B cell (primary cell): ENCODE measurements around the gene SGPL1. TPM values are rescaled to one million over a fixed set of nuclear protein-coding genes. Genes with fewer than 3 reads are reported as not detected.

ENCODE experiments used
- ATAC-seq: fragments of 200-7000 bp; cut with Tn5 transposase; one replicate; pipeline ENCODE4 v1.10.0; 2021; ENCODE audit warnings: low read depth, mild to moderate bottlenecking, moderate number of reproducible peaks, moderate library complexity
- CTCF ChIA-PET: fragments of 350-600 bp; sonication (Branson Sonifier 250); formaldehyde crosslinking; loops from one replicate; lab custom pipeline; 2021; ENCODE audit warnings: antibody characterized with exemption, inconsistent platforms; lab: Charles Lee
- POLR2A ChIA-PET: fragments of 350-600 bp; sonication (Branson Sonifier 250); formaldehyde crosslinking; loops from one replicate; lab custom pipeline; 2021; ENCODE audit warnings: antibody characterized with exemption; lab: Charles Lee
- DNase-seq: peaks from one replicate; pipeline ENCODE4 v3.0.0; 2013
- H2AFZ ChIP-seq: 2 replicates; pipeline ENCODE4 v1.6.1; 2012; ENCODE audit warnings: mild to moderate bottlenecking, low read depth, low read length; ENCODE audit not compliant: insufficient read depth, poor library complexity, severe bottlenecking
- H3K27ac ChIP-seq, 2 donors: 1 replicate in 1 of 2; 2 replicates in 1 of 2; pipeline ENCODE4 v1.5.1; 2012 to 2013; ENCODE audit warnings: low read length in 2 of 2, mild to moderate bottlenecking in 2 of 2, moderate library complexity in 1 of 2
- H3K27me3 ChIP-seq, 4 experiments: fragments of 200-600 bp in 1 of 4; sonication (generic) in 1 of 4; replicated peaks in 1 of 4; 1 replicate in 2 of 4; 2 replicates in 2 of 4; pipeline versions ENCODE4 v1.6.1 to v1.7.0; 2013 to 2016; ENCODE audit warnings: low read length in 3 of 4, mild to moderate bottlenecking in 2 of 4, mixed read lengths in 1 of 4, moderate library complexity in 1 of 4; ENCODE audit not compliant: insufficient read depth in 4 of 4, control insufficient read depth in 3 of 4; ENCODE audit errors: control extremely low read depth in 1 of 4
- H3K36me3 ChIP-seq, 2 experiments: replicated peaks in 1 of 2; 1 replicate in 1 of 2; 2 replicates in 1 of 2; pipeline versions ENCODE4 v1.6.1 to v1.7.1; 2013; ENCODE audit warnings: low read length in 1 of 2; ENCODE audit not compliant: insufficient read depth in 2 of 2, control insufficient read depth in 1 of 2; ENCODE audit errors: control extremely low read depth in 1 of 2, extremely low read depth in 1 of 2
- H3K4me1 ChIP-seq, 2 donors: fragments of 200-600 bp in 1 of 2; sonication (generic) in 1 of 2; 1 replicate in 1 of 2; 2 replicates in 1 of 2; pipeline versions ENCODE4 v1.5.1 to v1.6.1; 2013 to 2017; ENCODE audit warnings: low read length in 2 of 2; ENCODE audit not compliant: control insufficient read depth in 2 of 2, insufficient read depth in 2 of 2
- H3K4me2 ChIP-seq: replicated peaks from 2 replicates; pipeline ENCODE3; 2012; ENCODE audit warnings: mild to moderate bottlenecking, low read depth, low read length; ENCODE audit not compliant: poor library complexity, severe bottlenecking
- H3K4me3 ChIP-seq, 5 experiments: fragments of 200-600 bp in 1 of 5; sonication (generic) in 1 of 5; 1 replicate in 3 of 5; 2 replicates in 2 of 5; pipeline versions ENCODE4 v1.5.1 to v1.7.0; 2011 to 2016; ENCODE audit warnings: low read length in 4 of 5, mild to moderate bottlenecking in 4 of 5, low read depth in 2 of 5, control low read depth in 1 of 5, moderate library complexity in 1 of 5; ENCODE audit not compliant: insufficient read depth in 1 of 5; ENCODE audit errors: control extremely low read depth in 1 of 5, extremely low read depth in 1 of 5
- H3K79me2 ChIP-seq: fragments of 200-600 bp; sonication (generic); one replicate; pipeline ENCODE4 v1.6.0; 2016; ENCODE audit warnings: low read length; ENCODE audit not compliant: control insufficient read depth, insufficient read depth
- H3K9ac ChIP-seq: fragments of 200-600 bp; sonication (generic); 2 replicates; pipeline ENCODE4 v1.6.1; 2017; ENCODE audit warnings: mild to moderate bottlenecking, low read length, moderate library complexity
- H3K9me3 ChIP-seq, 3 donors: one replicate each; pipeline versions ENCODE4 v1.6.1 to v1.7.1; 2013; ENCODE audit warnings: low read length in 2 of 3; ENCODE audit not compliant: control insufficient read depth in 2 of 3, insufficient read depth in 1 of 3; ENCODE audit errors: control extremely low read depth in 1 of 3
- H4K20me1 ChIP-seq: 2 replicates; pipeline ENCODE4 v1.6.0; 2012; ENCODE audit warnings: mild to moderate bottlenecking, low read length; ENCODE audit not compliant: insufficient read depth, control insufficient read depth, poor library complexity, severe bottlenecking
- H3K27ac Mint-ChIP-seq: one replicate; pipeline ENCODE4 v1.8.0; 2021; ENCODE audit warnings: mixed read lengths
- H3K27me3 Mint-ChIP-seq: one replicate; pipeline ENCODE4 v1.8.0; 2021; ENCODE audit warnings: mixed read lengths
- H3K4me1 Mint-ChIP-seq: one replicate; pipeline ENCODE4 v1.8.0; 2021; ENCODE audit warnings: mixed read lengths
- H3K4me3 Mint-ChIP-seq: one replicate; pipeline ENCODE4 v1.8.0; 2021; ENCODE audit warnings: mixed read lengths
- H3K9me3 Mint-ChIP-seq: one replicate; pipeline ENCODE4 v1.8.0; 2022; ENCODE audit warnings: mixed read lengths; ENCODE audit not compliant: insufficient read depth
- CTCF ChIP-seq: fragments of 200-600 bp; IDR thresholded peaks from one replicate; pipeline ENCODE4 v1.8.0; 2022; ENCODE audit warnings: antibody characterized with exemption, mild to moderate bottlenecking
- EZH2 ChIP-seq: IDR thresholded peaks from 2 replicates; pipeline ENCODE4 v1.6.1; 2012; ENCODE audit warnings: borderline replicate concordance, low read depth, mild to moderate bottlenecking, moderate library complexity, low read length; ENCODE audit not compliant: insufficient read depth, poor library complexity, severe bottlenecking
- WGBS: methylation state at CpG from one replicate; pipeline ENCODE4 v1.1.5; 2013; ENCODE audit warnings: missing lambda C conversion rate; ENCODE audit not compliant: insufficient coverage; 5-methylcytosine and 5-hydroxymethylcytosine counted together
- intact Hi-C: fragments of 100-400 bp; cut with micrococcal nuclease; formaldehyde crosslinking; loops from one replicate; pipeline ENCODE4 v1.10.0; 2022
- polyA plus RNA-seq: library from polyadenylated mRNA; depleted of rRNA; stranded (reverse); fragments of >200 nt; gene quantifications from 2 replicates; pipeline ENCODE4 v1.2.3, GENCODE V29; 2012
- total RNA-seq, 2 donors: library from RNA; stranded (reverse); fragments of 120-200 nt in 1 of 2; gene quantifications; 1 replicate in 1 of 2; 2 replicates in 1 of 2; pipeline versions ENCODE4 v1.2.3 to v1.2.4, GENCODE V29; 2013 to 2022

Gene SGPL1
- total and polyA plus RNA-seq, 2 donors (not counting 1 experiment from before 2014, with no cell fraction given), result 9.1 to 46.2 TPM

GRCh38 chr10:70811881-70812280 is 3.9 kb upstream of the SGPL1 start:
- H3K27me3 ChIP-seq, result no peaks in the 10 kb centered on the region
- Mint-ChIP-seq H3K27ac (no peak overlapping the region), H3K27me3 (peaks cover 13% of the 10 kb centered on the region), H3K4me1 (peaks cover 16% of the 10 kb centered on the region), H3K9me3 (no peaks in the 10 kb centered on the region), H3K4me3 (no peak overlapping the region)
- ChIA-PET CTCF (interaction anchor here (1.0 kb wide), 1 partner anchor 69 kb away, joined by 3 read pairs; no protein-coding TSS in a partner anchor), POLR2A (no interaction called here)
- H3K4me1 ChIP-seq, result peaks cover 7 to 17% of the 10 kb centered on the region in 2 donors
- H3K79me2 ChIP-seq, result peaks cover 36% of the 10 kb centered on the region
- intact Hi-C loops, result loop anchor here (10.0 kb wide), 3 partner anchors 257 to 1907 kb away; partner anchors contain the start of genes DDX50 and TYSND1
- 83% methylated on average over 1 of the region's 3 CpGs for WGBS
- no peaks in the 10 kb centered on the region for H3K9me3 ChIP-seq
- no peak overlapping the region for H3K4me3 ChIP-seq
- no peak overlapping the region for H3K9ac ChIP-seq
- DNase-seq (no peak), ATAC-seq (no peak)
- TF ChIP-seq EZH2, result no peak
- TF ChIP-seq CTCF, result no peak
- H2AFZ ChIP-seq, result no peak overlapping the region
- H3K27ac ChIP-seq, result no peak overlapping the region
- no peaks in the 10 kb centered on the region for H3K36me3 ChIP-seq
- no peak overlapping the region for H3K4me2 ChIP-seq
- no peaks in the 10 kb centered on the region for H4K20me1 ChIP-seq

GRCh38 chr10:70812814-70813213 is 2.9 kb upstream of the SGPL1 start:
- intact Hi-C loops, result loop anchor here (10.0 kb wide), 3 partner anchors 258 to 1908 kb away; partner anchors contain the start of genes DDX50 and TYSND1
- Histone ChIP-seq H3K79me2 (peaks cover 38% of the 10 kb centered on the region), H3K27me3 (no peaks in the 10 kb centered on the region), H3K4me3 (no peak overlapping the region), H3K9ac (no peak overlapping the region), H3K36me3 (no peaks in the 10 kb centered on the region), H4K20me1 (no peaks in the 10 kb centered on the region), H3K4me2 (no peak overlapping the region), H3K9me3 (no peaks in the 10 kb centered on the region), H2AFZ (no peak overlapping the region), H3K4me1 (peaks cover 7 to 17% of the 10 kb centered on the region in 2 donors), H3K27ac (no peak overlapping the region)
- POLR2A ChIA-PET, result no interaction called here
- no peaks in the 10 kb centered on the region for H3K9me3 Mint-ChIP-seq
- CTCF ChIA-PET, result no interaction called here
- H3K27me3 Mint-ChIP-seq, result peaks cover 6% of the 10 kb centered on the region
- no peak overlapping the region for H3K4me3 Mint-ChIP-seq
- DNase-seq (no peak), ATAC-seq (no peak)
- TF ChIP-seq EZH2, result no peak
- TF ChIP-seq CTCF, result no peak
- no peak overlapping the region for H3K27ac Mint-ChIP-seq
- 100% methylated on average over 4 of the region's 4 CpGs for WGBS
- H3K4me1 Mint-ChIP-seq, result peaks cover 21% of the 10 kb centered on the region
